Measurements from ENCODE around the gene TSPY10.
"Not testable (repeated sequence)": the region's sequence is repeated elsewhere in the genome, so short reads cannot be mapped to it uniquely, and the experiment has no call there.

Gene TSPY10

GRCh38 chrY:9527580-9527979 lies at the start of gene TSPY10:
TSPY10 (plus strand) TSS chrY:9527880; CDS start chrY:9527926, 46 bp downstream.
- DNase-seq, result not testable (repeated sequence)

- not testable (repeated sequence) for DNase-seq
These were observed 40.7 kb upstream of the TSPY10 start, which contains the start of gene TSPY9 for GRCh38 chrY:9486967-9487366. TSPY9 (plus strand) TSS chrY:9487267; CDS start chrY:9487313, 46 bp downstream.

DNA sequence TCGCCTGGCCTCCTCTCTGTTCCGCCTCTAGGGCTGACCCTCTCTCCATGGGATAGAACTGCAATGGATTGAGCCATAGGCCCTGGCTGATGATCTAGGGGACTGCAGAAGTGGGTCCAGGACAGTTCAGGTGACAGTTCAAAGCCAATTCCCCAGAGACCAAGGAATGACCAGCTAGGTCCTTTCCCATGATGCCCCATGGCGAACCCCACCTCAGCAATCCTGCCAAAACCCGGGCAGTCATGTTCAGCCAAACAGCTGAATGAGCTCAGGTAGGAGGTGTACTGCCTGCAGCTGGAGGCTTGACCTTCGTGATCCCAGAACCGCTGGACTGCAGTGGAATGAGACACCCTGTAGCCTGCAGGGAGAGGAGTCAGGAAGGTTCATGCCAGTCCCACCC lies 23.3 kb upstream of the TSPY10 start:
- not testable (repeated sequence) for DNase-seq

- not testable (repeated sequence) for DNase-seq
These were observed 11.4 kb upstream of the TSPY10 start for GRCh38 chrY:9516287-9516686.
